Spinal cord (tissue), 10 donors: Measurements from ENCODE around the gene PACSIN2. TPM values are rescaled to one million over a fixed set of nuclear protein-coding genes. Genes with fewer than 3 reads are reported as not detected.

ENCODE experiments used
- DNase-seq, 6 donors: peaks; one replicate each; pipeline versions ENCODE4 v3.0.0 to v3.0.0-alpha.2; 2013 to 2015; ENCODE audit warnings: low spot score in 6 of 6, low read depth in 4 of 6
- H3K27ac ChIP-seq: one replicate; pipeline ENCODE4 v1.5.1; 2013; ENCODE audit warnings: low read depth, low read length, control low read depth
- H3K27me3 ChIP-seq: one replicate; pipeline ENCODE4 v1.6.1; 2013; ENCODE audit warnings: low read length; ENCODE audit not compliant: control insufficient read depth, insufficient read depth
- H3K36me3 ChIP-seq: one replicate; pipeline ENCODE4 v1.6.1; 2013; ENCODE audit warnings: low read length; ENCODE audit not compliant: control insufficient read depth, insufficient read depth
- H3K4me1 ChIP-seq: one replicate; pipeline ENCODE4 v1.6.1; 2013; ENCODE audit warnings: low read length; ENCODE audit not compliant: control insufficient read depth, insufficient read depth
- H3K4me3 ChIP-seq: one replicate; pipeline ENCODE4 v1.5.1; 2013; ENCODE audit warnings: low read depth, low read length, control low read depth
- H3K9me3 ChIP-seq: one replicate; pipeline ENCODE4 v1.6.1; 2013; ENCODE audit warnings: low read length; ENCODE audit not compliant: control insufficient read depth, insufficient read depth
- WGBS: methylation state at CpG from one replicate; pipeline ENCODE4 v1.1.5; 2013; ENCODE audit warnings: missing lambda C conversion rate; ENCODE audit not compliant: insufficient coverage; 5-methylcytosine and 5-hydroxymethylcytosine counted together
- long read RNA-seq, 4 donors: transcript quantifications; one replicate each; lab custom pipeline, GENCODE V29; 2026
- polyA plus RNA-seq, 2 donors: library from polyadenylated mRNA; unstranded; fragments of 120-200 nt; gene quantifications; one replicate each; pipeline ENCODE4 v1.2.1, GENCODE V29; 2013; ENCODE audit not compliant: insufficient read length in 2 of 2
- total RNA-seq, 2 donors: library from RNA; depleted of rRNA in 1 of 2; stranded (reverse); fragments of 120-200 nt in 1 of 2; fragments of >200 nt in 1 of 2; gene quantifications; one replicate each; pipeline versions ENCODE4 v1.2.3 to v1.2.4, GENCODE V29; 2013 to 2014
- donor health status: healthy.

The PACSIN2 gene
- total RNA-seq (10 to 100 TPM; 36.3 to 45.3 TPM), polyA plus RNA-seq (10 to 100 TPM; 46.5 to 54.2 TPM)
- long read RNA-seq, donor 1, transcript PACSIN2-201 (11 exons, 3,249 nt) = major isoform, 6 of 40 reads
- long read RNA-seq, donor 1, partial matches to known transcripts = 34 of 40 reads
- long read RNA-seq, donor 1, other reads (novel, unspliced or antisense) = 0 of 40 reads
- long read RNA-seq, donor 2, transcript PACSIN2-201 (11 exons, 3,249 nt) = major isoform, 5 of 5 reads
- long read RNA-seq, donor 2, partial matches to known transcripts = 0 of 5 reads
- long read RNA-seq, donor 2, other reads (novel, unspliced or antisense) = 0 of 5 reads
- long read RNA-seq, donor 3, partial matches to known transcripts = 5 of 9 reads
- long read RNA-seq, donor 3, other reads (novel, unspliced or antisense) = 0 of 9 reads
- long read RNA-seq, donor 4, partial matches to known transcripts = 20 of 24 reads
- long read RNA-seq, donor 4, other reads (novel, unspliced or antisense) = 0 of 24 reads

- Histone ChIP-seq H3K27ac (peak within 1 kb of the TSS; percentile 48), H3K4me1 (peaks cover 20% of the 10 kb centered on the region), H3K9me3 (no peaks in the 10 kb centered on the region), H3K4me3 (peak within 1 kb of the TSS; percentile 74), H3K27me3 (no peaks in the 10 kb centered on the region), H3K36me3 (no peaks in the 10 kb centered on the region)
- peak; percentile 88 to 99 (median 97) for DNase-seq
- under 1% methylated on average over 75 of the region's 85 CpGs for WGBS
Observed at GRCh38 chr22:43014869-43015676, at the start of gene PACSIN2. Gene PACSIN2, minus strand, starts transcription at chr22:43015149. Its CDS starts 103,069 bp downstream, at chr22:42912080.

- peaks cover 83% of the 10 kb centered on the region for H3K36me3 ChIP-seq
- no peaks in the 10 kb centered on the region for H3K4me1 ChIP-seq
- H3K9me3 ChIP-seq = no peaks in the 10 kb centered on the region
- H3K27ac ChIP-seq = no peak overlapping the region
- WGBS = 24% methylated on average over 4 of the region's 5 CpGs
- DNase-seq = peak in 1 of 6 donors; percentile 58
- no peaks in the 10 kb centered on the region for H3K27me3 ChIP-seq
- no peak overlapping the region for H3K4me3 ChIP-seq
Observed at GRCh38 chr22:43060183-43060582, 45.2 kb upstream of the PACSIN2 start.

GRCh38 chr22:43057641-43058040 lies 42.7 kb upstream of the PACSIN2 start:
- Histone ChIP-seq H3K36me3 (peaks cover 77% of the 10 kb centered on the region), H3K4me3 (no peak overlapping the region), H3K4me1 (no peaks in the 10 kb centered on the region), H3K27ac (no peak overlapping the region), H3K27me3 (no peaks in the 10 kb centered on the region), H3K9me3 (no peaks in the 10 kb centered on the region)
- WGBS = 90% methylated on average over 2 of the region's 7 CpGs
- no peak for DNase-seq

- H3K27me3 ChIP-seq = no peaks in the 10 kb centered on the region
Observed at GRCh38 chr22:43053176-43053575, 38.2 kb upstream of the PACSIN2 start.

GRCh38 chr22:43050995-43051394 lies 36.0 kb upstream of the PACSIN2 start:
- Histone ChIP-seq H3K36me3 (peaks cover 69% of the 10 kb centered on the region), H3K9me3 (no peaks in the 10 kb centered on the region), H3K27me3 (no peaks in the 10 kb centered on the region), H3K27ac (no peak overlapping the region), H3K4me3 (no peak overlapping the region), H3K4me1 (no peaks in the 10 kb centered on the region)
- DNase-seq = no peak
- 75% methylated on average over 5 of the region's 10 CpGs for WGBS

More at GRCh38 chr22:43053176-43053575, 38.2 kb upstream of the PACSIN2 start:
- Histone ChIP-seq H3K36me3 (peaks cover 71% of the 10 kb centered on the region), H3K9me3 (no peaks in the 10 kb centered on the region), H3K27ac (no peak overlapping the region), H3K4me1 (no peaks in the 10 kb centered on the region), H3K4me3 (no peak overlapping the region)
- DNase-seq = no peak
- 94% methylated on average over 1 of the region's 7 CpGs for WGBS

- Histone ChIP-seq H3K27me3 (no peaks in the 10 kb centered on the region), H3K27ac (no peak overlapping the region), H3K9me3 (no peaks in the 10 kb centered on the region), H3K4me1 (peaks cover 2% of the 10 kb centered on the region), H3K4me3 (no peak overlapping the region), H3K36me3 (peaks cover 76% of the 10 kb centered on the region)
- DNase-seq = no peak
- WGBS = 92% methylated on average over 1 of the region's 7 CpGs
Observed at GRCh38 chr22:43047605-43048004, 32.7 kb upstream of the PACSIN2 start.

- H3K36me3 ChIP-seq = peaks cover 68% of the 10 kb centered on the region
- WGBS = 83% methylated on average over 7 of the region's 10 CpGs
- no peak for DNase-seq
- H3K4me1 ChIP-seq = peaks cover 13% of the 10 kb centered on the region
- H3K9me3 ChIP-seq = no peaks in the 10 kb centered on the region
- no peak overlapping the region for H3K4me3 ChIP-seq
- H3K27me3 ChIP-seq = no peaks in the 10 kb centered on the region
- no peak overlapping the region for H3K27ac ChIP-seq
Observed at GRCh38 chr22:43044290-43044712, 29.4 kb upstream of the PACSIN2 start.

- WGBS = 22% methylated on average over 20 of the region's 20 CpGs
- peak in 3 of 6 donors; percentile 12 to 80 (median 66) for DNase-seq
- H3K27ac ChIP-seq = peak overlapping the region; percentile 16
Observed at GRCh38 chr22:43042101-43042780, 27.3 kb upstream of the PACSIN2 start.

GRCh38 chr22:43039800-43040199 lies 24.9 kb upstream of the PACSIN2 start:
- Histone ChIP-seq H3K27ac (no peak overlapping the region), H3K4me1 (peaks cover 20% of the 10 kb centered on the region), H3K36me3 (peaks cover 49% of the 10 kb centered on the region), H3K4me3 (no peak overlapping the region), H3K27me3 (no peaks in the 10 kb centered on the region), H3K9me3 (no peaks in the 10 kb centered on the region)
- no peak for DNase-seq
- 94% methylated on average over 11 of the region's 13 CpGs for WGBS

More at GRCh38 chr22:43042101-43042780, 27.3 kb upstream of the PACSIN2 start:
- Histone ChIP-seq H3K4me1 (peaks cover 13% of the 10 kb centered on the region), H3K36me3 (peaks cover 58% of the 10 kb centered on the region), H3K9me3 (no peaks in the 10 kb centered on the region), H3K4me3 (no peak overlapping the region), H3K27me3 (no peaks in the 10 kb centered on the region)
